Measurements from ENCODE around the gene SPOCK2.

SPOCK2 gene

GRCh38 chr10:72073708-72074573 is 14.4 kb downstream of the SPOCK2 start:
- DNase-seq (ENCODE audit: low read depth in 2 of 2), result no peak

- no peak for DNase-seq (ENCODE audit: low read depth in 2 of 2)
Measured at GRCh38 chr10:72072639-72073038, 15.7 kb downstream of the SPOCK2 start.

- no peak for DNase-seq (ENCODE audit: low read depth in 2 of 2)
Measured at GRCh38 chr10:72072046-72072445, 16.3 kb downstream of the SPOCK2 start.

- no peak for DNase-seq (ENCODE audit: low read depth in 2 of 2)
Measured at GRCh38 chr10:72069751-72070526, 18.4 kb downstream of the SPOCK2 start.

GRCh38 chr10:72068901-72069446 is 19.4 kb downstream of the SPOCK2 start:
- DNase-seq (ENCODE audit: low read depth in 2 of 2), result no peak

- no peak for DNase-seq (ENCODE audit: low read depth in 2 of 2)
Measured at GRCh38 chr10:72068126-72068765, 20.1 kb downstream of the SPOCK2 start.

- DNase-seq (ENCODE audit: low read depth in 2 of 2), result no peak
Measured at GRCh38 chr10:72067463-72068125, 20.8 kb downstream of the SPOCK2 start.

- no peak for DNase-seq (ENCODE audit: low read depth in 2 of 2)
Measured at GRCh38 chr10:72066318-72067284, 21.8 kb downstream of the SPOCK2 start.

GRCh38 chr10:72065439-72066025 is 22.8 kb downstream of the SPOCK2 start:
- no peak for DNase-seq (ENCODE audit: low read depth in 2 of 2)

GRCh38 chr10:72063703-72064391 is 24.5 kb downstream of the SPOCK2 start:
- DNase-seq (ENCODE audit: low read depth in 2 of 2), result no peak

- DNase-seq (ENCODE audit: low read depth in 2 of 2), result no peak
Measured at GRCh38 chr10:72062832-72063702, 25.3 kb downstream of the SPOCK2 start.

GRCh38 chr10:72062382-72062781 is 26.0 kb downstream of the SPOCK2 start:
- peak; percentile 3 for DNase-seq (ENCODE audit: low read depth in 2 of 2)

- DNase-seq (ENCODE audit: low read depth in 2 of 2), result no peak
Measured at GRCh38 chr10:72061930-72062329, 26.4 kb downstream of the SPOCK2 start.

- DNase-seq (ENCODE audit: low read depth in 2 of 2), result no peak
Measured at GRCh38 chr10:72061491-72061890, 26.9 kb downstream of the SPOCK2 start.

GRCh38 chr10:72059843-72060822 is 28.2 kb downstream of the SPOCK2 start:
- no peak for DNase-seq (ENCODE audit: low read depth in 2 of 2)

GRCh38 chr10:72058989-72059842 is 29.1 kb downstream of the SPOCK2 start:
- no peak for DNase-seq (ENCODE audit: low read depth in 2 of 2)
